SK-N-SH (cell line): ENCODE measurements around the gene TFAP2E. TPM values are rescaled to one million over a fixed set of nuclear protein-coding genes. Genes with fewer than 3 reads are reported as not detected.

Experiments
- CTCF ChIA-PET: fragments of 300-600, 350-600 bp; formaldehyde crosslinking; extraction: SDS; loops from one replicate; lab custom pipeline; 2021; lab: Yijun Ruan, JAX
- POLR2A ChIA-PET: fragments of 350-600 bp; sonication (Branson Sonifier 250); formaldehyde crosslinking; extraction: SDS; loops from one replicate; lab custom pipeline; 2020; ENCODE audit warnings: antibody characterized with exemption, inconsistent platforms; lab: Yijun Ruan, JAX
- DNase-seq: peaks from one replicate; pipeline ENCODE4 v3.0.0; 2012
- H2AFZ ChIP-seq: fragments of 200-600 bp; sonication (generic); 2 replicates; pipeline ENCODE4 v1.8.1; 2016; ENCODE audit warnings: antibody characterized with exemption, mild to moderate bottlenecking, low read depth
- H3F3A ChIP-seq: fragments of 200-600 bp; sonication (generic); replicated peaks from 2 replicates; pipeline ENCODE3; 2016; ENCODE audit warnings: antibody characterized with exemption, mild to moderate bottlenecking; ENCODE audit not compliant: insufficient read depth
- H3K27ac ChIP-seq, 2 experiments: fragments of 200-500 bp in 1 of 2; fragments of 200-600 bp in 1 of 2; sonication (Bioruptor generic) in 1 of 2; sonication (generic), shearing (Covaris generic) in 1 of 2; 2 replicates each; pipeline versions ENCODE4 v1.5.1 to v1.6.1; 2014 to 2016; ENCODE audit warnings: low read depth in 2 of 2, inconsistent platforms in 1 of 2, low read length in 1 of 2, mild to moderate bottlenecking in 1 of 2, mixed read lengths in 1 of 2
- H3K27me3 ChIP-seq: fragments of 200-600 bp; sonication (generic), shearing (Covaris generic); 2 replicates; pipeline ENCODE4 v1.6.1; 2016; ENCODE audit warnings: mixed run types; ENCODE audit not compliant: insufficient read depth
- H3K36me3 ChIP-seq, 2 experiments: fragments of 200-500 bp in 1 of 2; fragments of 200-600 bp in 1 of 2; sonication (Bioruptor generic) in 1 of 2; sonication (generic) in 1 of 2; replicated peaks in 1 of 2; 2 replicates each; pipeline versions ENCODE3 to v1.5.1; 2014 to 2016; ENCODE audit warnings: low read length in 1 of 2, mild to moderate bottlenecking in 1 of 2; ENCODE audit not compliant: insufficient read depth in 2 of 2, control insufficient read depth in 1 of 2
- H3K4me1 ChIP-seq, 2 experiments: fragments of 200-500 bp in 1 of 2; fragments of 200-600 bp in 1 of 2; sonication (Bioruptor generic) in 1 of 2; sonication (generic), shearing (Covaris generic) in 1 of 2; 2 replicates each; pipeline versions ENCODE4 v1.5.1 to v1.6.1; 2014 to 2016; ENCODE audit warnings: low read depth in 1 of 2, low read length in 1 of 2, mixed run types in 1 of 2; ENCODE audit not compliant: insufficient read depth in 2 of 2, control insufficient read depth in 1 of 2
- H3K4me2 ChIP-seq: fragments of 200-600 bp; sonication (generic), shearing (Covaris generic); 2 replicates; pipeline ENCODE4 v1.6.1; 2017; ENCODE audit warnings: mixed run types
- H3K4me3 ChIP-seq, 2 experiments: fragments of 200-500 bp in 1 of 2; fragments of 200-600 bp in 1 of 2; sonication (Bioruptor generic) in 1 of 2; sonication (generic), shearing (Covaris generic) in 1 of 2; 2 replicates each; pipeline versions ENCODE4 v1.5.1 to v1.8.1; 2014 to 2016; ENCODE audit warnings: low read depth in 2 of 2, inconsistent platforms in 1 of 2, low read length in 1 of 2, mild to moderate bottlenecking in 1 of 2, mixed read lengths in 1 of 2, moderate library complexity in 1 of 2
- H3K79me2 ChIP-seq: fragments of 200-600 bp; sonication (generic); 2 replicates; pipeline ENCODE4 v1.8.1; 2017; ENCODE audit warnings: mild to moderate bottlenecking; ENCODE audit not compliant: insufficient read depth
- H3K9ac ChIP-seq: fragments of 200-600 bp; sonication (generic); 2 replicates; pipeline ENCODE4 v1.6.1; 2017; ENCODE audit warnings: mixed run types
- H3K9me2 ChIP-seq: fragments of 200-600 bp; sonication (generic); 2 replicates; pipeline ENCODE4 v1.6.1; 2017; ENCODE audit warnings: mixed run types
- H3K9me3 ChIP-seq: fragments of 200-600 bp; sonication (generic); 2 replicates; pipeline ENCODE4 v1.6.1; 2017; ENCODE audit warnings: mixed run types, mild to moderate bottlenecking, moderate library complexity
- H4K20me1 ChIP-seq: fragments of 200-600 bp; sonication (generic); 2 replicates; pipeline ENCODE4 v1.6.1; 2017; ENCODE audit warnings: mild to moderate bottlenecking, mixed run types; ENCODE audit not compliant: insufficient read depth
- CHD2 ChIP-seq: fragments of 150-350 bp; IDR thresholded peaks from 2 replicates; pipeline ENCODE4 v1.6.1; 2018; ENCODE audit warnings: low read length; ENCODE audit not compliant: partially characterized antibody
- MXI1 ChIP-seq: IDR thresholded peaks from 2 replicates; pipeline ENCODE4 v1.6.1; 2012; ENCODE audit warnings: mild to moderate bottlenecking, low read depth, low read length, improper control_type of control experiment
- NFIC ChIP-seq: IDR thresholded peaks from 2 replicates; pipeline ENCODE4 v1.4.0; 2012; ENCODE audit warnings: borderline replicate concordance
- RAD21 ChIP-seq: IDR thresholded peaks from 2 replicates; pipeline ENCODE4 v1.6.1; 2012; ENCODE audit warnings: mild to moderate bottlenecking, low read length
- RCOR1 ChIP-seq: fragments of 150-350 bp; IDR thresholded peaks from 2 replicates; pipeline ENCODE4 v1.6.1; 2017; ENCODE audit warnings: antibody characterized with exemption, low read length
- TAF1 ChIP-seq: IDR thresholded peaks from 2 replicates; pipeline ENCODE4 v1.6.1; 2012; ENCODE audit warnings: low read depth, mild to moderate bottlenecking, low read length, moderate library complexity, borderline replicate concordance
- TCF12 ChIP-seq: IDR thresholded peaks from 2 replicates; pipeline ENCODE4 v1.4.0; 2012
- WGBS: methylation state at CpG from one replicate; pipeline ENCODE4 v1.1.6; 2017; ENCODE audit warnings: low lambda C conversion rate; 5-methylcytosine and 5-hydroxymethylcytosine counted together
- polyA plus RNA-seq, 3 experiments: library from polyadenylated mRNA; depleted of rRNA; stranded (reverse); fragments of >200 nt; gene quantifications; 2 replicates each; pipeline ENCODE4 v1.2.3, GENCODE V29; 2012
- TF ChIP-seq, protein P1 (sequence below): IDR thresholded peaks from 2 replicates; pipeline ENCODE4; 2012
- TF ChIP-seq, protein P2 (sequence below): fragments of 200-600 bp; sonication (generic); IDR thresholded peaks from 2 replicates; pipeline ENCODE4 v1.6.1; 2017; ENCODE audit warnings: antibody characterized with exemption, mild to moderate bottlenecking, moderate library complexity
- TF ChIP-seq, protein P3 (sequence below): IDR thresholded peaks from 2 replicates; pipeline ENCODE4 v1.4.0; 2012; ENCODE audit warnings: low read depth, borderline replicate concordance
- TF ChIP-seq, protein P4 (sequence below): fragments of 150-350 bp; IDR thresholded peaks from 2 replicates; pipeline ENCODE4 v1.6.1; 2016; ENCODE audit warnings: mild to moderate bottlenecking, low read depth, low read length
- TF ChIP-seq, protein P5 (sequence below): IDR thresholded peaks from 2 replicates; pipeline ENCODE4 v1.4.0; 2012; ENCODE audit warnings: low read depth, borderline replicate concordance

The TFAP2E gene
- polyA plus RNA-seq, 1 of the 3 experiments (the other 2 are of a cell fraction) = 0.59 TPM

DNA sequence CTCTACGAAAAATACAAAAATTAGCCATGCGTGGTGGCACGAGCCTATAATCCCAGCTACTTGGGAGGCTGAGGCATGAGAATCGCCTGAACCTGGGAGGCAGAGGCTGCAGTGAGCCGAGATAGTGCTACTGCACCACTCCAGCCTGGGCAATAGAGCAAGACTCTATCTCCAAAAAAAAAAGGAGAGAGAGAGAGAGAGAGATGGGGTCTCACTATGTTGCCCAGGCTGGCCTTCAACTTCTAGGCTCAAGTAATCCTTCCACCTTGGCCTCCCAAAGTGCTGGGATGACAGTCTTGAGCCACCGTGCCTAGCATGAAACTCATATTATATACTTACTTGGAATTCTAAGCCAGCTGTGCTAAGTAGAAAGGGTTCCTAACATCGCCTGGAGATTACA lies 38.5 kb downstream of the TFAP2E start:
- no peaks in the 10 kb centered on the region for H3K4me1 ChIP-seq
- H3K9me2 ChIP-seq = no peaks in the 10 kb centered on the region
- no peaks in the 10 kb centered on the region for H3K27me3 ChIP-seq
- peaks cover 37 to 44% of the 10 kb centered on the region in 2 experiments for H3K36me3 ChIP-seq
- ChIA-PET POLR2A (no interaction called here), CTCF (interaction anchor here (0.7 to 1.5 kb wide), 2 partner anchors 16 to 102 kb away, joined by 3 to 4 read pairs; no protein-coding TSS in a partner anchor)
- peaks cover 19% of the 10 kb centered on the region for H3F3A ChIP-seq
- 99% methylated on average over 7 of the region's 7 CpGs for WGBS
- H3K4me2 ChIP-seq = no peak overlapping the region
- H3K27ac ChIP-seq = no peak overlapping the region
- no peak overlapping the region for H3K9ac ChIP-seq
- H3K79me2 ChIP-seq = peaks cover 92% of the 10 kb centered on the region
- H3K4me3 ChIP-seq = no peak overlapping the region
- H3K9me3 ChIP-seq = peaks cover 6% of the 10 kb centered on the region; the same call in 1 of the 2 replicates
- TF ChIP-seq, protein P1, sequence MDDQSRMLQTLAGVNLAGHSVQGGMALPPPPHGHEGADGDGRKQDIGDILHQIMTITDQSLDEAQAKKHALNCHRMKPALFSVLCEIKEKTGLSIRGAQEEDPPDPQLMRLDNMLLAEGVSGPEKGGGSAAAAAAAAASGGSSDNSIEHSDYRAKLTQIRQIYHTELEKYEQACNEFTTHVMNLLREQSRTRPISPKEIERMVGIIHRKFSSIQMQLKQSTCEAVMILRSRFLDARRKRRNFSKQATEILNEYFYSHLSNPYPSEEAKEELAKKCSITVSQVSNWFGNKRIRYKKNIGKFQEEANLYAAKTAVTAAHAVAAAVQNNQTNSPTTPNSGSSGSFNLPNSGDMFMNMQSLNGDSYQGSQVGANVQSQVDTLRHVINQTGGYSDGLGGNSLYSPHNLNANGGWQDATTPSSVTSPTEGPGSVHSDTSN = no peak
- no peak for TF ChIP-seq MXI1
- TF ChIP-seq, protein P2, sequence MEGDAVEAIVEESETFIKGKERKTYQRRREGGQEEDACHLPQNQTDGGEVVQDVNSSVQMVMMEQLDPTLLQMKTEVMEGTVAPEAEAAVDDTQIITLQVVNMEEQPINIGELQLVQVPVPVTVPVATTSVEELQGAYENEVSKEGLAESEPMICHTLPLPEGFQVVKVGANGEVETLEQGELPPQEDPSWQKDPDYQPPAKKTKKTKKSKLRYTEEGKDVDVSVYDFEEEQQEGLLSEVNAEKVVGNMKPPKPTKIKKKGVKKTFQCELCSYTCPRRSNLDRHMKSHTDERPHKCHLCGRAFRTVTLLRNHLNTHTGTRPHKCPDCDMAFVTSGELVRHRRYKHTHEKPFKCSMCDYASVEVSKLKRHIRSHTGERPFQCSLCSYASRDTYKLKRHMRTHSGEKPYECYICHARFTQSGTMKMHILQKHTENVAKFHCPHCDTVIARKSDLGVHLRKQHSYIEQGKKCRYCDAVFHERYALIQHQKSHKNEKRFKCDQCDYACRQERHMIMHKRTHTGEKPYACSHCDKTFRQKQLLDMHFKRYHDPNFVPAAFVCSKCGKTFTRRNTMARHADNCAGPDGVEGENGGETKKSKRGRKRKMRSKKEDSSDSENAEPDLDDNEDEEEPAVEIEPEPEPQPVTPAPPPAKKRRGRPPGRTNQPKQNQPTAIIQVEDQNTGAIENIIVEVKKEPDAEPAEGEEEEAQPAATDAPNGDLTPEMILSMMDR = no peak
- TF ChIP-seq, protein P3, sequence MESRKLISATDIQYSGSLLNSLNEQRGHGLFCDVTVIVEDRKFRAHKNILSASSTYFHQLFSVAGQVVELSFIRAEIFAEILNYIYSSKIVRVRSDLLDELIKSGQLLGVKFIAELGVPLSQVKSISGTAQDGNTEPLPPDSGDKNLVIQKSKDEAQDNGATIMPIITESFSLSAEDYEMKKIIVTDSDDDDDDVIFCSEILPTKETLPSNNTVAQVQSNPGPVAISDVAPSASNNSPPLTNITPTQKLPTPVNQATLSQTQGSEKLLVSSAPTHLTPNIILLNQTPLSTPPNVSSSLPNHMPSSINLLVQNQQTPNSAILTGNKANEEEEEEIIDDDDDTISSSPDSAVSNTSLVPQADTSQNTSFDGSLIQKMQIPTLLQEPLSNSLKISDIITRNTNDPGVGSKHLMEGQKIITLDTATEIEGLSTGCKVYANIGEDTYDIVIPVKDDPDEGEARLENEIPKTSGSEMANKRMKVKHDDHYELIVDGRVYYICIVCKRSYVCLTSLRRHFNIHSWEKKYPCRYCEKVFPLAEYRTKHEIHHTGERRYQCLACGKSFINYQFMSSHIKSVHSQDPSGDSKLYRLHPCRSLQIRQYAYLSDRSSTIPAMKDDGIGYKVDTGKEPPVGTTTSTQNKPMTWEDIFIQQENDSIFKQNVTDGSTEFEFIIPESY = no peak
- TF ChIP-seq CHD2 = no peak
- TF ChIP-seq, protein P4, sequence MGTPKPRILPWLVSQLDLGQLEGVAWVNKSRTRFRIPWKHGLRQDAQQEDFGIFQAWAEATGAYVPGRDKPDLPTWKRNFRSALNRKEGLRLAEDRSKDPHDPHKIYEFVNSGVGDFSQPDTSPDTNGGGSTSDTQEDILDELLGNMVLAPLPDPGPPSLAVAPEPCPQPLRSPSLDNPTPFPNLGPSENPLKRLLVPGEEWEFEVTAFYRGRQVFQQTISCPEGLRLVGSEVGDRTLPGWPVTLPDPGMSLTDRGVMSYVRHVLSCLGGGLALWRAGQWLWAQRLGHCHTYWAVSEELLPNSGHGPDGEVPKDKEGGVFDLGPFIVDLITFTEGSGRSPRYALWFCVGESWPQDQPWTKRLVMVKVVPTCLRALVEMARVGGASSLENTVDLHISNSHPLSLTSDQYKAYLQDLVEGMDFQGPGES = no peak
- no peak for TF ChIP-seq RAD21
- no peak for TF ChIP-seq NFIC
- TF ChIP-seq, protein P5, sequence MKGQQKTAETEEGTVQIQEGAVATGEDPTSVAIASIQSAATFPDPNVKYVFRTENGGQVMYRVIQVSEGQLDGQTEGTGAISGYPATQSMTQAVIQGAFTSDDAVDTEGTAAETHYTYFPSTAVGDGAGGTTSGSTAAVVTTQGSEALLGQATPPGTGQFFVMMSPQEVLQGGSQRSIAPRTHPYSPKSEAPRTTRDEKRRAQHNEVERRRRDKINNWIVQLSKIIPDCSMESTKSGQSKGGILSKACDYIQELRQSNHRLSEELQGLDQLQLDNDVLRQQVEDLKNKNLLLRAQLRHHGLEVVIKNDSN = no peak
- TF ChIP-seq RCOR1 = no peak
- no peak for TF ChIP-seq TCF12
- TF ChIP-seq TAF1 = no peak
- peaks cover 9% of the 10 kb centered on the region; the same call in 1 of the 2 replicates for H4K20me1 ChIP-seq
- no peak overlapping the region for H2AFZ ChIP-seq
- DNase-seq = no peak
